GM19043 (cell line): ENCODE measurements around the gene ITGA6.

Experiments used
- ATAC-seq: cut with Tn5 transposase; IDR thresholded peaks from one replicate; pipeline ENCODE4 v1.9.1; 2021; ENCODE audit warnings: low read depth; ENCODE audit not compliant: unreplicated experiment

ITGA6 gene

DNA sequence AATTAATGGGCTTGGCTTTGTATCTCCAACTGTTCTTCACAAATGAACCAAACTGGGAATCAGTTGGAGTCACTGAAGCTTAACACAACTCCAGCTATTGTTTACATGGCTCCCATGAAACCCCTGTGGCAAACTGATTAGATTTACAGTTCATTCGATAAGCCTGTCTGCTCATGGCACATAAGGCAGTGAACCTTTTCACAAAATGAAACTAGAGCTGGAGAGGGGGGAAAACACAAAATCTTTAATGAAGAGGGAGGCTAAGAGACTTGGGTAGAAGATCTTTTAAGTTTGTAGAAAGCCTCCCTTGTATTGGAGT is 11.6 kb upstream of the ITGA6 start:
- ATAC-seq: no peak

DNA sequence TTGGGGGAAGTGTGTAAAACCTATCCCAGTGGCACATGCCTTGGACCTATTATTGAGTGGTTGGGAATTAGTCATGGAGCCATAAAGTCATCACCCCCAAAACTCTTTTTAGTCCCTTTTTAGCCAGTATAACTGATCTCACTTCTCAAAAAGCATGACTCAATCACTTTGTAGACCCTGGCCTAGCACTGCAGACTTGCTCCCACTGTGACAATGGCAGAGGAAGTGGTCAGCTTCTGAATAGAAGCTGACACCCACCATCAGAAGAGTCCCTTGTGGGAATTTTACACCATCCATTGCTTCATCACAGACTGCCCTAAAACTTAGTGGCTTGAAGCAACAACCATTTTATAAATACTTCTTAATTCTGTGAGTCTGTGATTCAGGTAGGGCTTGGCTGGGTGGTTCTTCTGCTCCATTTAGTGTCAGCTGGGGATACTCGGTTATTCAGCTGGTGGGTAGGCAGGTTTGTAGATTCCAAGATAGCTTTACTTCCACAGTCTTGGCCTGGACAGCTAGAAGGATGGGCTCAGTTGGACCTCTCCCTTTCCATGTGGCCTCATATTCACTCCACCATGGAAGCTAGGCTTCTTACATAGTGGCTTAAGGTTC is 10.8 kb upstream of the ITGA6 start:
- no peak for ATAC-seq

GRCh38 chr2:172420216-172420615 is 7.2 kb upstream of the ITGA6 start:
- ATAC-seq: no peak

DNA sequence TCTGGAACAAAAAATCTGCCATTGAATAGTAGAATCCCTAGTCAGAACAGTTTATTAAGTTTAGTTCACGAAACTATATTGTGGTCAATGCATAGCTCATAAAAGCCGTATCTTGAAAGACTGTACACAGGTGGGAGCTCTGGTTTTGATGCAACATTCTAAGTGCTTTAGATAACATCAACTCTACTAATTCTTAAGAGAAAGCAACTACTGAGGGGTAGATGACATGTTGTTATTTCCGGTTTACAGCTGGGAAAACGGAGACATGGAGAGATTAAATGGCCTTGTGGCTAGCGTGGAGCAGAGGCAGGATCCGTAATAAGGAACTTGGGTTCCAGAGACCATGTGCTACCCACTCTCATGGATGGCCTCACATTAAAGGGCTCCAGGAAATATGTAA is 4.2 kb upstream of the ITGA6 start:
- ATAC-seq: no peak

DNA sequence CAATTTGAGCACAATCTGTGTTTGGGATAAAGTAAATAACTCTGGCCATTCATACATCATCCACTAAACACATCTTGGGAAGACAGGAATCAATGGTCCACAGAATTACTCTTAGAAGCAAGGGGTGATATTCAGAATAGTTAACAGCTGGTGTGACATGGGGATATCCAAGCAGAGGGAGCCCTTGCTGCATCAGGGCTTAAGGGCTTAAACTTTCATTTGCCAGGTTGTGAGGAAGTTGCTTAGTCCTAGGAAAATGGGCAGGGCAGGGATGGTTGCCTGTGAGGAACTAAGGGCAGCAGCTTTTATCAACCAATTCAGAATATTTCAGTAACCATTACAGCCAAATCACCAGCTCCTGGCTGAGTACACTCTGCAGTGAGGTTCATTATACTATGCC is 2.0 kb upstream of the ITGA6 start:
- no peak for ATAC-seq

DNA sequence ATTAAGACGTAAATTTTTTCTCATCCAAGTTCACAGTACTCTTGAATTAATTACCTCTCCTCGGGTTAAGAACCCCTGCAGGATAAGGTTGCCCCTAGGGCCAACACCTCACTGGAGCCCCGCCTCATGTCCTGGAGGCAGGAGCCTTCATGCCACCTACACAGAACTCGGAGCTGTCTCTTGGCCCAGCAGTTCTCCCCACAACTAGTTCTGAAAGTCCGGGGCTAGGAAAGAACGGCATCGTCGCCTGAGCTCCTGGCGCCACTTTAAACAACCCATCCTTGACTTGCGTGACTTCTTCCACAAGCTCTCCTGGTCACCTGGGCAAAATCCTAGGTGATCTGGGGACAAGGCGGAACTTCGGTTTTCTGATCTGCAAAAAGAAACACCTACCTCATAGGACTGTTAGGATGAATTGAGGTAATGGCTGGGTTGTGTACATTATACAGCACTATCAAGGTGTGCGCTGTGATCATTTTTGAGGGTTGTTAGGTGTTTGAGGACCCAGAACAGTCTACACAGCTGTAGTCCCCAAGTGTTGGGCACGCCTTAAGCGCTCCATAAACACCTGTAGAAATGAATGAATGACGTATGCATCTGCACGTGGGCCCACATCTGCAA is 641 bp upstream of the ITGA6 start:
- no peak for ATAC-seq

- no peak for ATAC-seq
These were observed 825 bp downstream of the ITGA6 start for GRCh38 chr2:172427990-172428831.

DNA sequence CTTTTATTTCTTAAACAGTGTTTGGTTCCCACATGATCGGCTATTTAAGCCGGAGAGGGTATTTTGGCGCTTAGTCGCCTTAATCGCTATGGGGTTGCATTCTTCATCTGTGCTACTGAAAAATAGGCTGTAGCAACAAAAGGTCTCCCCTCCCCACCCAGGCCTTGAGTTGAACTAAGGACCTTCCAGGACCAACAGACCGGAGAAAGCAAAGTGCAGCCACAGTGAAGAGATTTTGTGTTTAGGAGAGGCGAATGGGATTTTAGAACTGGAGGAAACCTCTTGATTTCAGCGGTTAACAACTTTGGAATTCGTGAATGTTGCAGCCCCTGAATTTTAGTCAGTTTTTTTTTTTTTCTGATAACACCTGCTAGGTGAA is 1.4 kb downstream of the ITGA6 start:
- ATAC-seq: no peak

DNA sequence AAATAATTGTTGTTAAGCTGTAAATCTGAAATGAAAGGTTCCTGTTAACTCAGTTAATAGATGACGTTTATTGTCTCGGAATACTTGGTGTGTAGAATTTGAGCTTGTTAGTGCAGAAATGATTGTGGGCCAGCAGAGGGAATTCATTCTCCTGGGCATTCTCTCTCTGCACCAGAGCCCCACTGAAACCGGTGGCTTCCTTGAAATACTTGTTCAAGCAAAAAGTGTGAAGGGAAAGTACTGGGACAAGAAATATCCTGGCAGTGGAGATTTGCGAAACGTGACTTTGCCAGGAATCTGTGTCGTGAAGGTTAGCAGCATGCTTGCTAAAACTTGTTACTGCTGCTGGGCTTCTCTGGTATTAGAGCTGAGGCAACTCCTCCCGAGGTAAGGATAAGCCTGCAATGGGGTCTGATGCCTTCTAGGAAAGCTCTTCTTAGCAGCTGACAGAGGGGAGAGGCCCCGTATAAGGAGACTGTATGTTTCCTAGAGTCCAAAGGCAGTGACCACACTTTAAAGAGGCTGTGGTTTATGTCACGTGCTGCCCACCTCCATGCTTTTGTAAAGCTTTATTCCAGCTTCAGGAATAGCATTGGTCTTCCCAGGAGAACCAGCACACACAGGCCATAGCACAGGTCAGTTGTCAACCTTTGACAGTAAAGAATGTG is 2.0 kb downstream of the ITGA6 start:
- no peak for ATAC-seq

GRCh38 chr2:172430027-172430426 is 2.6 kb downstream of the ITGA6 start:
- no peak for ATAC-seq

GRCh38 chr2:172430678-172431077 is 3.3 kb downstream of the ITGA6 start:
- no peak for ATAC-seq

- no peak for ATAC-seq
These were observed 4.1 kb downstream of the ITGA6 start for GRCh38 chr2:172431463-172431862.

GRCh38 chr2:172431993-172432392 is 4.6 kb downstream of the ITGA6 start:
- ATAC-seq: no peak

- no peak for ATAC-seq
These were observed 5.8 kb downstream of the ITGA6 start for GRCh38 chr2:172433144-172433543.

- no peak for ATAC-seq
These were observed 7.6 kb downstream of the ITGA6 start for GRCh38 chr2:172434821-172435605.

GRCh38 chr2:172435606-172435911 is 8.2 kb downstream of the ITGA6 start:
- ATAC-seq: no peak

DNA sequence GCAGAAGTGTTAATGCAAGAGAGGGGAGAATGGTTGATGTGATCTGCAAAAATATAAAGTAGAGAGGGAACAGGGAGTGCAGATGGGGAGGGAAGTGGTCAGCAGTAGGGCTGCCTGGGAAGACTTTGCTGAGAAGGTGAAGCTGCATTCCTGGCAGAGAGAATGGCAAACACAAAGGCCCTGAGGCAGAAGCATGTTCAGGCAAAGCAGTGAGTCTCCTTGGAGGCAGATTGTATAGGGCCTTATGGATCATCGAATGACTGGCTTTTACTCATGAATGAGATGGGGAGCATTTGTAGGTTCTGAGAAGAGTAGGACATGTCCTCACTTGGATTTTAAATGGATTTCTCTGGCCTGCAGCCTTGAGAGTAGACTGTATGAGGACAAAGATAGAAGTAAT is 9.5 kb downstream of the ITGA6 start:
- ATAC-seq: no peak

DNA sequence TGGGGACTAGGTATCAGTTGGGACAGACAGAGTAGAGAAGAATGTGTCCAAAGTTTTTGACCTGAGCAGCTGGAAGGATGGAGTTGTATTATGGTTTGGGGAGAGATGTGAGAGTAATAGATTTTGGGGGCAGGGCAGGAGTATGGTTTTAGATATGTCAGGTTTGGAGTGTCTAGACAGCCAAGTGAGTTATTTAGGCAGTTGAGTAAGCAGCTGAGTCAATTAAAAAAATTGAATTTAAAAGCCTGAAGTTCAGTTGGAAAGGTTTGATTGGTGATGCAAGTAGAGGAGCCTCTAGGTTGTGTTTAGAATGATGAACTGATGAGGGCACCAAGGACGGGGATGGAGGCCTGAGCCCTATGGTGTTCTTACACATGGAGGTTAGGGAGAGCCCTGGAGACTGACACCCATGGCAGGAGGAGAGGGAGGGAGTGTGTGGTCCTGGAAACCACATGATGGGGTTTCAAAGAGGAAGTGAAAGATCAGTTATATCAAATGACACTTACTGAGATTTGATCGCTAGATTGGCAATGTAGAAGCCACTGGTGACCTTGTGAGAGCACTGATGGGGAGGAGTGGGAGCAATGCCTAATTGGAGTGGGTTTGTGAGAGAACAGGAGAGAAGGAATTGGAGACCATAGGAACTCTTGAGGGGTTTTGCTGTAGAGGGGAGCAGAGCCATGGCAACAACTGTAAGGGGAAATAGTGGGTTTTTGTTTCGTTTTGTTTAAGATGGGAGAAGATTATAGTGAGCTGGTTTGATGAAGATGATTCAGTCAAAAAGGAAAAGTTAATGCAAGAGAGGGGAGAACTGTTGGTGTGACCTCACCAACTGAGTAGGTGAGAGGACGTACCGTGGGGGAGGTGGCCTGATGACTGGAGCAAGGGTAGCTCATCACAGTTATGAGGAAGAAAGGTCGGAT is 10.3 kb downstream of the ITGA6 start:
- no peak for ATAC-seq

GRCh38 chr2:172438741-172439508 is 11.5 kb downstream of the ITGA6 start:
- no peak for ATAC-seq
